Heart right ventricle (tissue), 16 donors: ENCODE measurements around the gene BOD1. TPM values are rescaled to one million over a fixed set of nuclear protein-coding genes. Genes with fewer than 3 reads are reported as not detected.
A peak's percentile ranks its signal among the peaks of the same experiment; 100 is the strongest.

Experiments
- ATAC-seq, 8 donors: fragments of 200-7000 bp; cut with Tn5 transposase; one replicate each; pipeline ENCODE4 v1.9.1; 2020; ENCODE audit warnings: mild to moderate bottlenecking in 8 of 8, moderate library complexity in 8 of 8, moderate number of reproducible peaks in 1 of 8
- DNase-seq, 2 donors: peaks; one replicate each; pipeline ENCODE4 v3.0.0-alpha.2; 2020
- H3K27ac ChIP-seq, 10 donors: fragments of 200-600 bp; sonication (generic) in 2 of 10; one replicate each; pipeline versions ENCODE4 v1.5.0 to v1.8.0; 2020 to 2022; ENCODE audit warnings: mild to moderate bottlenecking in 3 of 10
- H3K27me3 ChIP-seq, 7 donors: fragments of 200-600 bp; one replicate each; pipeline ENCODE4 v1.8.0; 2021 to 2022; ENCODE audit warnings: mild to moderate bottlenecking in 2 of 7
- H3K36me3 ChIP-seq, 9 donors: fragments of 200-600 bp; sonication (generic) in 1 of 9; one replicate each; pipeline versions ENCODE4 v1.5.0 to v1.8.0; 2020 to 2022; ENCODE audit warnings: mild to moderate bottlenecking in 2 of 9
- H3K4me1 ChIP-seq, 9 donors: fragments of 200-600 bp; sonication (generic) in 1 of 9; one replicate each; pipeline versions ENCODE4 v1.5.0 to v1.8.0; 2020 to 2022; ENCODE audit warnings: mild to moderate bottlenecking in 4 of 9
- H3K4me3 ChIP-seq, 10 donors: fragments of 200-600 bp; sonication (generic) in 2 of 10; one replicate each; pipeline versions ENCODE4 v1.5.0 to v1.8.0; 2020 to 2022; ENCODE audit warnings: mild to moderate bottlenecking in 7 of 10, moderate library complexity in 2 of 10
- H3K9me3 ChIP-seq, 11 donors: fragments of 200-600 bp in 10 of 11; sonication (generic) in 2 of 11; one replicate each; pipeline versions ENCODE4 v1.5.0 to v1.8.0; 2013 to 2022; ENCODE audit warnings: mild to moderate bottlenecking in 2 of 11, control low read depth in 1 of 11, moderate library complexity in 1 of 11
- WGBS, 2 donors: extraction: QIAGEN DNeasy Blood & Tissue Kit; methylation state at CpG; one replicate each; pipeline ENCODE4 v1.1.7; 2013; ENCODE audit warnings: inconsistent platforms in 1 of 2; 5-methylcytosine and 5-hydroxymethylcytosine counted together
- intact Hi-C, 10 donors: fragments of 100-400 bp; cut with DNase I; formaldehyde crosslinking; loops; one replicate each; pipeline versions ENCODE4 v1.11.1 to v1.14.2; 2022
- polyA plus RNA-seq, 2 donors: library from polyadenylated mRNA; stranded (reverse); fragments of 200-250 nt; gene quantifications; one replicate each; pipeline ENCODE4 v1.2.3, GENCODE V29; 2013
- total RNA-seq, 10 donors: library from RNA; stranded (reverse); fragmentation: NEBNext Ultra II Directional in 3 of 10; extraction: Animal tissue kit (Norgen Biotek cat#: 25700) in 3 of 10; gene quantifications; one replicate each; pipeline versions ENCODE4 v1.2.1 to v1.2.4, GENCODE V29; 2021 to 2023
- TF ChIP-seq, protein P1 (sequence below), 9 donors: fragments of 200-600 bp; sonication (generic) in 2 of 9; IDR thresholded peaks; one replicate each; pipeline versions ENCODE4 v1.5.0 to v1.8.0; 2021 to 2022; ENCODE audit warnings: antibody characterized with exemption in 9 of 9, mild to moderate bottlenecking in 5 of 9, moderate library complexity in 1 of 9
- donor health status: Arrhythmogenic right ventricular cardiomyopathy.
- donor health status: ischemic (EF 13 %, LVEDD 7.1; RV severe dilation, severe dysfunction).
- donor health status: healthy with polysubstance abuse.
- donor health status: DM: no; HTN: yes; CAD: no.
- donor health status: DM: no; HTN: no; CAD: no.
- donor health status: ischemic (EF 25% LVEDD 6.9; RV normal size, moderate dysfunction).
- donor health status: ischemic (EF 25% LVEDD 5.7; RV mildly dilated, moderate dysfunction).
- donor health status: healthy.
- donor health status: DM: yes; HTN: yes; CAD: no.
- donor health status: Ischemic cardiomyopathy.
- donor health status: ischemic (EF 35%, LVEDD 5.7; RV mildly dilated, moderate dysfunction).
- donor health status: nonischemic (EF 11% LVEDD 7.7; RV severe dilation, severe dysfunction).
- donor health status: DM: yes; HTN: yes; CAD: no.
- donor health status: PGD.
- donor health status: ischemic (EF 29% LVEDD 5.4; RV normal size, mild dysfunction).
- donor health status: nonischemic (EF 23%, LVEDD 6.1; RV moderate dilation, normal function).

The BOD1 gene
- total and polyA plus RNA-seq, 12 donors = 20.2 to 54.3 (median 45.7) TPM

DNA sequence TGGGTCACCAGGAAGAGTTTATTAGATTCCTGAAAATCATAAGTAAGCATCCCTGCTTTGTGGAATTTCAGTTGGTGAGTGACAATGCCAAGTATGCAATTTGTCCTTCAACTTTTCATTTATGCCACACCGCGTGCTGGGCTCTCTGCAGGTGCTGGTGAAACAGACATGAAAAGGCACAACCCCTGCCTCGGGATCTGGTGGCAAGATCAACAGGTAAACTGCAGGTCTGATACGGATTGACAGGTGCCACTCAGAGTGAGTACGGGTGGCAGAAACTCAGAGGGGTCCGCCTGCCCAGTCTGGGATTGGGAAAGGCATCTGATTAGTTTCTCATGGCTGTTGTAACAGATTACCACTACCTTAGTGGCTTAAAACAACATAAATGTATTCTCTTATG is 40.5 kb downstream of the BOD1 start:
- H3K27ac ChIP-seq = no peak overlapping the region
- TF ChIP-seq, protein P1, sequence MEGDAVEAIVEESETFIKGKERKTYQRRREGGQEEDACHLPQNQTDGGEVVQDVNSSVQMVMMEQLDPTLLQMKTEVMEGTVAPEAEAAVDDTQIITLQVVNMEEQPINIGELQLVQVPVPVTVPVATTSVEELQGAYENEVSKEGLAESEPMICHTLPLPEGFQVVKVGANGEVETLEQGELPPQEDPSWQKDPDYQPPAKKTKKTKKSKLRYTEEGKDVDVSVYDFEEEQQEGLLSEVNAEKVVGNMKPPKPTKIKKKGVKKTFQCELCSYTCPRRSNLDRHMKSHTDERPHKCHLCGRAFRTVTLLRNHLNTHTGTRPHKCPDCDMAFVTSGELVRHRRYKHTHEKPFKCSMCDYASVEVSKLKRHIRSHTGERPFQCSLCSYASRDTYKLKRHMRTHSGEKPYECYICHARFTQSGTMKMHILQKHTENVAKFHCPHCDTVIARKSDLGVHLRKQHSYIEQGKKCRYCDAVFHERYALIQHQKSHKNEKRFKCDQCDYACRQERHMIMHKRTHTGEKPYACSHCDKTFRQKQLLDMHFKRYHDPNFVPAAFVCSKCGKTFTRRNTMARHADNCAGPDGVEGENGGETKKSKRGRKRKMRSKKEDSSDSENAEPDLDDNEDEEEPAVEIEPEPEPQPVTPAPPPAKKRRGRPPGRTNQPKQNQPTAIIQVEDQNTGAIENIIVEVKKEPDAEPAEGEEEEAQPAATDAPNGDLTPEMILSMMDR (IDR thresholded peaks at IDR 0.05) = no peak
- peaks cover 0 to 14% (median 5%) of the 10 kb centered on the region in 9 donors for H3K4me1 ChIP-seq
- H3K36me3 ChIP-seq = no peaks in the 10 kb centered on the region
- 82 to 95% methylated on average over 6 of the region's 6 CpGs for WGBS, 2 donors
- DNase-seq (no peak), ATAC-seq (no peak)
- intact Hi-C loops = loop anchor here in 3 of 10 donors (5.0 to 10.0 kb wide), 2 partner anchors 241 to 284 kb away; no protein-coding TSS in a partner anchor
- H3K4me3 ChIP-seq = no peak overlapping the region
- H3K9me3 ChIP-seq = peaks cover 0 to 16% (median 9%) of the 10 kb centered on the region in 11 donors
- peaks cover 0 to 10% (median 0%) of the 10 kb centered on the region in 7 donors for H3K27me3 ChIP-seq

DNA sequence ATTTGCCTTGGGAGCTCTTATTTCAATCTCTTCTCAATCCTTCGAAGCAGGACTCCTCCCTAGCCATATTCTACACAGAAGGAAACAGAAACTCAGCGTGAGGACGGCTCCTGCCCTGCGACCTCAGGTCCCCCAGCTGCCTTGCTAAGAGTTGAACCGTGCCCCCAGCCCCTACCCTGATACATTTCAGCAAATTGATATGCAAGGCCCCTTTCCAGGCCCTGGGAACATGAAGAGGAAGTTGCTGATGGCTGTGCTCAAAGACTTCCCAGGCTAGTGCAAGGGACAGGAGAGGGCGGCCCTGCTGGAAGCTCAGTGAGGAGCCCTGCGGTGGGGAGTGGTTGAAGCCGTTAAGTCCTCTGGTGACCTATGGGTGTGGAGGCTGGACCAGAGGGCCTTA is 41.5 kb downstream of the BOD1 start:
- Histone ChIP-seq H3K9me3 (peaks cover 0 to 16% (median 9%) of the 10 kb centered on the region in 11 donors), H3K36me3 (no peaks in the 10 kb centered on the region), H3K27ac (no peak overlapping the region), H3K4me3 (no peak overlapping the region), H3K27me3 (peaks cover 0 to 10% (median 0%) of the 10 kb centered on the region in 7 donors), H3K4me1 (peaks cover 0 to 14% (median 5%) of the 10 kb centered on the region in 9 donors)
- TF ChIP-seq, protein P1 (IDR thresholded peaks at IDR 0.05) = no peak
- ATAC-seq (no peak), DNase-seq (no peak)
- WGBS, 2 donors = 67 to 76% methylated on average over 8 of the region's 8 CpGs
- intact Hi-C loops = loop anchor here in 9 of 10 donors (5.0 to 10.0 kb wide), 6 partner anchors 78 to 283 kb away; no protein-coding TSS in a partner anchor

DNA sequence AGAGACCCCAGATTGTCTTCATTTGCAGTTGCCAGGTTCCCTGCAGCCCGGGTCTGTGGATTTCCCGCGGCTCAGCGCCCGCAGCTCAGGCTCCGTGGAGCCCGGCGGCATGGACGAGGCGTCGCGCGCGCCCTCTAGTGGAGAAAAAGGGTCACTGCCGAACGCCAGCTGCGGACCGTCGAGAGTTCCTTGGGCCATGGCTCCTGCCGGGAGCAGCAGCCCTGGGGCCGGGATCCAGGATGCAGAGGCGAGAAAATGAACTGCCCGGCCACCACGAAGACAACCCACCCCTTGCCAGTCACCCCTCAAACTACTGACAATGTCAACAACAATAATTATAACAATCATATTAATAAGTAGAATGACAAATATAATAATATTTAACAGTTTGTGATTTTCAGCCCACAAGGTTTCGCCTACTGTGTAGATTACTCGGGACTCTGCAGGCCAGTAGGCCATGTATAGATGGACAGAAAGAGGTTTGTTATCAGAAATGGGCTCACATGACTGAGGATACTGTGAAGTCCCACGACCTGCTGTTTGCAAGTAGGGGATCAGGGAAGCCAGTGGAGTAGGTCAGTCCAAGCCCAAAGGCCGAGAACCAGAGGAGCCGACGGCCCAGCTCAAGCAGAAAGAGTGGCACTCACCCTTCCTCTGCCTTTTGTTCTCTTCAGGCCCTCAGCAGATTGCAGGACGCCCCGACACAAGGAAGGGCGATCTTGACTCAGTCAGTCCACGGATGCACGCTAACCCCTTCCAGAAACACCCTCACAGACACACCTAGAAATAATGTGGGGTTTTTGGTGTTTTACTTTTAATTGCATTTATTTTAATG is 43.1 kb downstream of the BOD1 start:
- Histone ChIP-seq H3K27ac (no peak overlapping the region), H3K9me3 (peaks cover 0 to 8% (median 4%) of the 10 kb centered on the region in 11 donors), H3K4me1 (peaks cover 0 to 14% (median 5%) of the 10 kb centered on the region in 9 donors), H3K4me3 (peak overlapping the region in 3 of 10 donors; percentile 18 to 30 (median 29)), H3K27me3 (peaks cover 0 to 10% (median 0%) of the 10 kb centered on the region in 7 donors), H3K36me3 (no peaks in the 10 kb centered on the region)
- TF ChIP-seq, protein P1 (IDR thresholded peaks at IDR 0.05) = peak; percentile 93 to 99 (median 97)
- 30 to 31% methylated on average over 35 of the region's 35 CpGs for WGBS, 2 donors
- intact Hi-C loops = loop anchor here in 9 of 10 donors (2.0 to 10.0 kb wide), 7 partner anchors 76 to 281 kb away; no protein-coding TSS in a partner anchor
- peak; percentile 71 to 84 for DNase-seq
- peak; percentile 89 to 96 (median 94) for ATAC-seq

DNA sequence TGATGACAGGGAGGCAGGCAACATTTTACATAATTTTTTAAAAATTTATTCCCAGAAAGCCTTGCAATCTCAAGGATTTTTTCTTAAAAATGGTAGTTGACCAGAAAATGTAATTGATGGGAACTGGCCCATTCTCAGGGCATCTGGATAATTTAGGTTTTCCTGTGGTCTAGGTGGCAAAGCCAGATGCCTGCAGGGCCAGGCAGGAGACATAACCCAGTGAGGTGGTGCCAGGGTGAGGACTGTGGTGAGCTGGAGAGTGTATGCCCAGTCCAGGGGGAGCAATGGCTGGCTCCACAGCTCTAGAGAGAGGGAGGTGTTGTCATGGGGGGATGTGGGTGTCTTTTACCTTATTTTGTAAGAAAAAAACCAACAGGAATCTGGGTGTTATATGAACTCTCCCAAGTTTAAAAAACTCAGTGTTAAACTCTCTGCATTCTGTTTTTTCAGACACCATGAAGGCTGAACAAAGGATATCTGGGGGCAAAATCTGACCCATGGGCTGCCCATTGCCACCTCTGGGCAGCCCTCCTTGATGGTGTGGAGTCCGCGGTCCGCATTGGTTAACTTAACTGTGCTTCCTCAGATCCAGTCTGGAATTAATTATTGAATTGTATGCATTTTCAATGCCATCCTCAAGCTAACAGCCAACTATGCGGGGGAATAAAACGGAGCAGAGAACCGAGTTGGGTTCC is 43.9 kb downstream of the BOD1 start:
- peaks cover 0 to 10% (median 0%) of the 10 kb centered on the region in 7 donors for H3K27me3 ChIP-seq
- DNase-seq (no peak), ATAC-seq (peak in 7 of 8 donors; percentile 15 to 56 (median 25))
- WGBS, 2 donors = 28 to 35% methylated on average over 6 of the region's 6 CpGs
- TF ChIP-seq, protein P1 (IDR thresholded peaks at IDR 0.05) = no peak
- peaks cover 0 to 13% (median 4%) of the 10 kb centered on the region in 11 donors for H3K9me3 ChIP-seq
- no peaks in the 10 kb centered on the region for H3K36me3 ChIP-seq
- no peak overlapping the region for H3K27ac ChIP-seq
- H3K4me1 ChIP-seq = peaks cover 0 to 14% (median 5%) of the 10 kb centered on the region in 9 donors
- H3K4me3 ChIP-seq = peak overlapping the region in 3 of 10 donors; percentile 18 to 30 (median 29)
- intact Hi-C loops = loop anchor here in 9 of 10 donors (2.0 to 10.0 kb wide), 7 partner anchors 75 to 280 kb away; no protein-coding TSS in a partner anchor
